DOHH2 (cell line): Measurements from ENCODE around the gene COL4A1.

Experiments
- CTCF ChIP-seq: fragments of 200-600 bp; sonication (generic); IDR thresholded peaks from one replicate; pipeline ENCODE4 v1.5.1; 2014; ENCODE audit warnings: antibody characterized with exemption, mild to moderate bottlenecking, low read depth, low read length; ENCODE audit not compliant: poor library complexity, severe bottlenecking
- EZH2phosphoT487 ChIP-seq: fragments of 200-600 bp; sonication (generic); IDR thresholded peaks from 2 replicates; pipeline ENCODE4 v1.6.1; 2017; ENCODE audit warnings: borderline replicate concordance, mild to moderate bottlenecking, antibody characterized with exemption, low read length, moderate library complexity, mixed read lengths

- no peak for TF ChIP-seq CTCF
- no peak for TF ChIP-seq EZH2phosphoT487
Measured at GRCh38 chr13:110119935-110120905, 186.7 kb downstream of the COL4A1 start.
